Left ventricle myocardium inferior (tissue), 1 donor: ENCODE measurements around the gene SCLY. TPM values are rescaled to one million over a fixed set of nuclear protein-coding genes. Genes with fewer than 3 reads are reported as not detected.

Experiments used
- DNase-seq: peaks from one replicate; pipeline ENCODE4 v3.0.0-alpha.2; 2020
- H3K27ac ChIP-seq: fragments of 200-600 bp; replicated peaks from 2 replicates; pipeline ENCODE4 v1.8.0; 2021
- H3K27me3 ChIP-seq: fragments of 200-600 bp; 2 replicates; pipeline ENCODE4 v1.8.0; 2021; ENCODE audit warnings: low read depth
- H3K36me3 ChIP-seq: fragments of 200-600 bp; 2 replicates; pipeline ENCODE4 v1.8.0; 2021
- H3K4me1 ChIP-seq: fragments of 200-600 bp; 2 replicates; pipeline ENCODE4 v1.8.0; 2021
- H3K4me3 ChIP-seq: fragments of 200-600 bp; 2 replicates; pipeline ENCODE4 v1.8.0; 2021; ENCODE audit warnings: mild to moderate bottlenecking, moderate library complexity
- H3K9me3 ChIP-seq: fragments of 200-600 bp; replicated peaks from 2 replicates; pipeline ENCODE4 v1.8.0; 2021
- intact Hi-C: fragments of 100-400 bp; cut with micrococcal nuclease; formaldehyde crosslinking; loops from one replicate; pipeline ENCODE4 v1.11.0; 2022
- total RNA-seq: library from RNA; stranded (reverse); fragmentation: NEBNext Ultra II Directional; extraction: Animal tissue kit (Norgen Biotek cat#: 25700); gene quantifications from one replicate; pipeline ENCODE4 v1.2.1, GENCODE V29; 2021
- TF ChIP-seq, protein P1 (sequence below): fragments of 200-600 bp; IDR thresholded peaks from 2 replicates; pipeline ENCODE4 v1.8.0; 2021; ENCODE audit warnings: antibody characterized with exemption, mild to moderate bottlenecking, borderline replicate concordance
- donor health status: DM: no; HTN: yes; CAD: no; lungs with severe emphysema.

Gene SCLY
- total RNA-seq, 1 donor from 2014 or later, result 10.9 TPM

DNA sequence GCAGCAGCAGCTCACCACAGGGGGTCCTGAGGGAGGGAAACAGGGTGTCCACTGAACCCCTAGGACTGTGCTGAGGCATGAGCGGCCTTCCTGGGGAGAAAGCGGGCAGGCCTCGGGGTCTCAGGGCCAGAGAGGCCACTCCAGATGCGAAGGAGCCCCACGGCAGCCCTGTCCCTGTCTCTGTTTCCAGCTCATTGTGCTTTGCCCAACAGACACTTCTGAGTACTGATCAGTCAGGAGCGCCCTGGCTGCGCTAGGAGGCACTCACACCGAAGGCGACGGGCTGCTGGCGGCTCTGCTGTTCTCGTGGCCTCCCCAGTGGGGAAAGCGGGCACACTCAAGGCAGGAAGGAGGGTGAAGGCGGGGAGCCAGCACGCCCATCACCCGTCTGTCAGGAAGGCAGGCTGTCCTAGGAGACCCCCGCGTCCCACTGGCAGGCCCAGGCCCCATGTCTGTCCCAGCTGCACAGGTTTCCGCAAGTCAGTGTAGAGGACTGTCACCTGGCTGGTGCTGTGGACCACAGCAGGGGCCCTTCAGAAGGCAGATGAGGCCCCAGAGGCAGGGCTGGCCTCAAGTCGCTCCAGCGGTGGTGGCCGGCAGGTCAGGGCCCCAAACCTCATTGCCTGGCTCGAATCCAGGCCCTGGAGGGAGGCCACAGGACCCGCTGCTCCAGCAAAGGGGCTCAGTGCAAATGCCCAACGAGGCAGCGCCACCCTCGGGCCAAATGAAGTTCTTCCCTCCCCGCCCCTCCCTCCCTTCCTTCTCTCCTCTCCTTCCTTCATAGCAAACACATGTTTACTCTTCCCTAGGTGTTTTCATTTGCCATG, 46.1 kb downstream of the SCLY start:
- no peak overlapping the region for H3K27ac ChIP-seq
- peaks cover under 1% of the 10 kb centered on the region for H3K9me3 ChIP-seq
- H3K27me3 ChIP-seq, result peaks cover 16% of the 10 kb centered on the region
- no peak overlapping the region for H3K4me3 ChIP-seq
- DNase-seq, result no peak
- intact Hi-C loops, result no loop called here
- TF ChIP-seq, protein P1, sequence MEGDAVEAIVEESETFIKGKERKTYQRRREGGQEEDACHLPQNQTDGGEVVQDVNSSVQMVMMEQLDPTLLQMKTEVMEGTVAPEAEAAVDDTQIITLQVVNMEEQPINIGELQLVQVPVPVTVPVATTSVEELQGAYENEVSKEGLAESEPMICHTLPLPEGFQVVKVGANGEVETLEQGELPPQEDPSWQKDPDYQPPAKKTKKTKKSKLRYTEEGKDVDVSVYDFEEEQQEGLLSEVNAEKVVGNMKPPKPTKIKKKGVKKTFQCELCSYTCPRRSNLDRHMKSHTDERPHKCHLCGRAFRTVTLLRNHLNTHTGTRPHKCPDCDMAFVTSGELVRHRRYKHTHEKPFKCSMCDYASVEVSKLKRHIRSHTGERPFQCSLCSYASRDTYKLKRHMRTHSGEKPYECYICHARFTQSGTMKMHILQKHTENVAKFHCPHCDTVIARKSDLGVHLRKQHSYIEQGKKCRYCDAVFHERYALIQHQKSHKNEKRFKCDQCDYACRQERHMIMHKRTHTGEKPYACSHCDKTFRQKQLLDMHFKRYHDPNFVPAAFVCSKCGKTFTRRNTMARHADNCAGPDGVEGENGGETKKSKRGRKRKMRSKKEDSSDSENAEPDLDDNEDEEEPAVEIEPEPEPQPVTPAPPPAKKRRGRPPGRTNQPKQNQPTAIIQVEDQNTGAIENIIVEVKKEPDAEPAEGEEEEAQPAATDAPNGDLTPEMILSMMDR, result no peak
- peaks cover 6% of the 10 kb centered on the region for H3K4me1 ChIP-seq
- H3K36me3 ChIP-seq, result no peaks in the 10 kb centered on the region

DNA sequence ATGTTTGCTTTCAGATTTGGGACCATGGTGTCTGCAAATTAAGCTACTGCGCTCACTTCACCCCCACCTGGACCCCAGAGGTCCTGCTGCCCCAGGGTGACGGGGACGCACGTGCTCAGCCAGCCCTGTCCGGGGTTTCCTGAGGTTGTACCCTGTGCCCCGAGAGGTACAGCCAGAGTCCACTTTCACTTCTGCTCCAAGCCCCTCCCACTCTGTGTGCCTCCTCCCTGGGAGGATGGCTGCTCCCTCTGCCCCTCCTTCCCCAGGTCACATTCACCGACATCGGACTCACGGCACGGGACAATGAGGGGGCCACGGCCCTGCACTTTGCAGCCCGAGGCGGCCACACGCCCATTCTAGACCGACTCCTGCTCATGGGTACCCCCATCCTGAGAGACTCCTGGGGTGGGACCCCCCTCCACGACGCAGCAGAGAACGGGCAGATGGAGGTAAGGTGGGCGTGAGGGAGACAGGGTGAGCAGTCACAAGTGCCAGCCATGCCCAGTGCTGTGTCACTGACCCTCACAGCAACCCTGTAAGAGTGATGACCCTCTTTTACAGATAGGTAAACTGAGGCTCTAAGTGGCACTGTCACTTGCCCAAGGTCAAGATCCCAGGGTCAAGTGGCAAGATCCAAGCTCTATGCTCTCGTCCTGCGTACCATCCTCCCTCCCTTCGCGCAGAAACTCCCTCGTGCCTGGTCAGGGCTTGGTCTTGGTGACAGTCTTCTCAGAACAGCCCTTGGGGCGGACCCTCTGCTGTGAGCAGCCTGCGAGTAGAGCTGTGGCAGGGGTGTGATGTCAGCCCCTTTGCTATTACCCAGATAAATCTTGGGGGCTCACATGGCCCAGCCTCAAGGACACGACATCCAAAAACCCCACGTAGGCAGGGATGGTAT, 47.0 kb downstream of the SCLY start:
- Histone ChIP-seq H3K27me3 (peaks cover 16% of the 10 kb centered on the region), H3K27ac (no peak overlapping the region), H3K9me3 (peaks cover 9% of the 10 kb centered on the region), H3K36me3 (no peaks in the 10 kb centered on the region), H3K4me3 (no peak overlapping the region), H3K4me1 (peaks cover 6% of the 10 kb centered on the region)
- TF ChIP-seq, protein P1, result no peak
- intact Hi-C loops, result no loop called here
- no peak for DNase-seq

GRCh38 chr2:238108423-238109183, 47.8 kb downstream of the SCLY start:
- TF ChIP-seq, protein P1, result no peak
- H3K4me1 ChIP-seq, result peaks cover 6% of the 10 kb centered on the region
- no peaks in the 10 kb centered on the region for H3K36me3 ChIP-seq
- H3K4me3 ChIP-seq, result no peak overlapping the region
- peaks cover 10% of the 10 kb centered on the region for H3K9me3 ChIP-seq
- intact Hi-C loops, result no loop called here
- DNase-seq, result no peak
- no peak overlapping the region for H3K27ac ChIP-seq
- H3K27me3 ChIP-seq, result peaks cover 16% of the 10 kb centered on the region

- Histone ChIP-seq H3K4me3 (no peak overlapping the region), H3K27me3 (peaks cover 38% of the 10 kb centered on the region), H3K27ac (no peak overlapping the region), H3K4me1 (peaks cover 5% of the 10 kb centered on the region), H3K9me3 (peaks cover 10% of the 10 kb centered on the region), H3K36me3 (no peaks in the 10 kb centered on the region)
- TF ChIP-seq, protein P1, result no peak
- intact Hi-C loops, result no loop called here
- DNase-seq, result peak; percentile 0
Observed at GRCh38 chr2:238113611-238114010, 52.8 kb downstream of the SCLY start.

DNA sequence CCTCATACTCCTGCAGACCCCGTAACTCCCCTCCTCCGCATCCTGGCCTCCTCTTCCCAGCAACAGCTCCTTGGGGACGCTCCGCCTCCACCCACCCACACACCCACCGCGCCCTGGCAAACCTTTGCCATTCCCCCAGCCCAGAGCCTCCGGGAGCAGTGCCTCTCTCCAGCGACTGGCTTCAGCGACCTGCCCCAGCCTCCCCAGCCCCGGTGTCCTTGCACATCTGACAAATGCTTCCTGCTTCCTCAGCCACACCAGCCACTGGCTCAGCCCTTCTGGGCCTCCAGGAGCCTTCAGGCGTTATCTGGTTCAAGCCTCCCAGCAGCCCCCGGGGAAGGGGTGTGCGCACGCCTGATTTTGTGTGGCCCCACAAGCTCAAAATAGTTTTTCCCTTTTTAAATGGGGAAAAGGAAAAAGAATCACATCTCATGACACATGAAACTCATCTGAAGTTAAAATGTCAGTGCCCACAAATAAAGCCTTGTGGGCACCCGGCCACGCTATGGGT, 53.6 kb downstream of the SCLY start:
- TF ChIP-seq, protein P1, result no peak
- intact Hi-C loops, result no loop called here
- H3K4me3 ChIP-seq, result no peak overlapping the region
- H3K27ac ChIP-seq, result no peak overlapping the region
- peaks cover 38% of the 10 kb centered on the region for H3K27me3 ChIP-seq
- peak; percentile 4 for DNase-seq
- peaks cover 10% of the 10 kb centered on the region for H3K9me3 ChIP-seq
- no peaks in the 10 kb centered on the region for H3K4me1 ChIP-seq
- H3K36me3 ChIP-seq, result no peaks in the 10 kb centered on the region
